ENCODE results near the gene ZFYVE19.

GRCh38 chr15:40852529-40852928, 45.6 kb downstream of the ZFYVE19 start:
- TF ChIP-seq ATF3 (CRISPR knock-in tag; IDR thresholded peaks at IDR 0.05) (no peak), SMC3 (IDR thresholded peaks at IDR 0.05; ENCODE audit: low read length) (no peak), RAD21 (CRISPR knock-in tag; IDR thresholded peaks at IDR 0.05) (no peak), LCORL (IDR thresholded peaks at IDR 0.05) (no peak), LCORL (CRISPR knock-in tag; IDR thresholded peaks at IDR 0.05) (no peak), CTCF (CRISPR knock-in tag; IDR thresholded peaks at IDR 0.05) (no peak), ZNF274 (CRISPR knock-in tag; IDR thresholded peaks at IDR 0.05) (no peak), MEF2D (CRISPR knock-in tag; IDR thresholded peaks at IDR 0.05) (no peak), CBX5 (CRISPR knock-in tag; IDR thresholded peaks at IDR 0.05; ENCODE audit: borderline replicate concordance) (no peak), SIN3A (IDR thresholded peaks at IDR 0.05; ENCODE audit: borderline replicate concordance, low read depth, low read length) (no peak), ZBTB14 (CRISPR knock-in tag; IDR thresholded peaks at IDR 0.05) (no peak), ATF7 (IDR thresholded peaks at IDR 0.05) (no peak), ATF7 (CRISPR knock-in tag; IDR thresholded peaks at IDR 0.05) (no peak), ZNF143 (CRISPR knock-in tag; IDR thresholded peaks at IDR 0.05) (no peak)

All from HepG2 (cell line).